ENCODE measurements around the gene ZBTB4.

DNA sequence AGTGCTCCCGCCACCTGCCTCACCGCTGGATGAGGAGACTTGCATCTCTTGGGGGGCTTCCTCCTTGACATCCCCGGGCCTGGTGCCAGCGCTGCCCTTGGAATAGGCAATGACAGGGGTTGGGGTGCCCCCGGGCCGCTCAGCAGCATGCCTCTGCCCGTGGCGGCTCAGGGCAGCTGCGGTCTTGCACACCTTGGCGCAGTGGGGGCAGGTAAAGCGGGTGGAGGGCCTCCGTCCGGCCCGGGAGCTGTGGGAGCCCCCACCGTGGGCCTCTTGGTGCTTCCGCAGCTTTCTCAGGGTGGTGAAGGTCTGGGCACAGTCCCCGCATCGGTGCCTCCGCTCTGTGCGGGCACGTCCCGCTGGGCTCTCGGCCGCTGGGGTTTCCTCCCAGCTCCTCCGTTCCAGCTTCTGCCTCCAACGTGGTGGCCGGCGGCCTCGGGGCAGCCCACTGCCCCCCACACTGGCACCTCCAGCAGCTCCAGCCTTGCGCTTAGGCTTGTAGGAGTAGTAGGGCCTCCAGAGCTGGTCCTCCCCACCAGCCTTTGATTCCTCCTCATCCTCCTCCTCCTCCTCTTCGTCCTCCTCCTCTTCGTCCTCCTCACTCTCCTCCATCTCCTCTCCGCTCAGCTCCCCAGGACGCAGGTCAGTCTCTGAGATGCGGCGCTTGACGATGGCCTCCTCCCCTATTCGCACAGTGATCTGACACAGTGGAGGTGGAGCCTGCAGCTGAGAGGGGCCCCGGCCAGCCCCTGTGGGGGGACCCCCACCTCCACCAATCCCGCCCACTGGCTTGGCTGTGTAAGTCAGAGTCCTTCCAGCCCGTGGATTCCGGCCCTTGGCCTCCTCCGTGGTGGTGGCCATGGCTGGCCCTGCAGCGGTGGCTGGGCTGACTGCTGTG lies 16.7 kb downstream of the ZBTB4 start:
- TF ChIP-seq, protein P1, sequence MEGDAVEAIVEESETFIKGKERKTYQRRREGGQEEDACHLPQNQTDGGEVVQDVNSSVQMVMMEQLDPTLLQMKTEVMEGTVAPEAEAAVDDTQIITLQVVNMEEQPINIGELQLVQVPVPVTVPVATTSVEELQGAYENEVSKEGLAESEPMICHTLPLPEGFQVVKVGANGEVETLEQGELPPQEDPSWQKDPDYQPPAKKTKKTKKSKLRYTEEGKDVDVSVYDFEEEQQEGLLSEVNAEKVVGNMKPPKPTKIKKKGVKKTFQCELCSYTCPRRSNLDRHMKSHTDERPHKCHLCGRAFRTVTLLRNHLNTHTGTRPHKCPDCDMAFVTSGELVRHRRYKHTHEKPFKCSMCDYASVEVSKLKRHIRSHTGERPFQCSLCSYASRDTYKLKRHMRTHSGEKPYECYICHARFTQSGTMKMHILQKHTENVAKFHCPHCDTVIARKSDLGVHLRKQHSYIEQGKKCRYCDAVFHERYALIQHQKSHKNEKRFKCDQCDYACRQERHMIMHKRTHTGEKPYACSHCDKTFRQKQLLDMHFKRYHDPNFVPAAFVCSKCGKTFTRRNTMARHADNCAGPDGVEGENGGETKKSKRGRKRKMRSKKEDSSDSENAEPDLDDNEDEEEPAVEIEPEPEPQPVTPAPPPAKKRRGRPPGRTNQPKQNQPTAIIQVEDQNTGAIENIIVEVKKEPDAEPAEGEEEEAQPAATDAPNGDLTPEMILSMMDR (IDR thresholded peaks at IDR 0.05; ENCODE audit: insufficient read depth, low read depth, low read length) = no peak
- TF ChIP-seq EZH2 (IDR thresholded peaks at IDR 0.05; ENCODE audit: insufficient read depth, low read length) = no peak
